Panc1 (cell line): ENCODE measurements around the gene SLITRK3.

ENCODE experiments used
- CTCF ChIP-seq: fragments of 450-650 bp; IDR thresholded peaks from 2 replicates; pipeline ENCODE4 v1.5.1; 2017; ENCODE audit warnings: mild to moderate bottlenecking
- POLR2AphosphoS5 ChIP-seq: IDR thresholded peaks from 2 replicates; pipeline ENCODE4 v1.6.1; 2012; ENCODE audit warnings: mild to moderate bottlenecking, low read depth, low read length, moderate library complexity
- SIN3A ChIP-seq: IDR thresholded peaks from 2 replicates; pipeline ENCODE4 v1.6.1; 2012; ENCODE audit warnings: low read depth, mild to moderate bottlenecking, low read length, moderate library complexity, borderline replicate concordance; ENCODE audit not compliant: insufficient read depth
- TF ChIP-seq, protein P1 (sequence below), 2 experiments: IDR thresholded peaks; 2 replicates each; pipeline ENCODE4 v1.6.1; 2011 to 2012; ENCODE audit warnings: low read depth in 2 of 2, control low read depth in 1 of 2, low read length in 1 of 2, mild to moderate bottlenecking in 1 of 2, moderate library complexity in 1 of 2; ENCODE audit not compliant: insufficient read depth in 1 of 2

DNA sequence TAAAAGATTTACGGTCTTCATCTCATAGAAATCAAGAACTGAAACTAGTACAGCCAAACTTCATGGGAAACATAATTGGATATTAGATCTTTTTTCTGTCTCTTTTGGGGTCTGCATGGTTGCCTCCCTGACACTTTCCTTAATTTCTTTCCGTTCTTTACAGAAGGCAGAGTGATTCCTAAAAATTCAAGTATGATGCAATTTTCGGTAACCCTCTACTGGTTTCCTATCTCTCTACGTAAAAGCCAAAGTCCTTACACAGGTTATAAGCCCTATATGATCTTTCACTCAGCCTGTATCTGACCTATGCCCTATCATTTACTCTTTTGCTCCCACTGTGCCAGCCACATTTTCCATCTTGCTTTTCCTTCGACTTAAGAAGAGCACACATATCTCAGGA, 6.8 kb upstream of the SLITRK3 start:
- TF ChIP-seq CTCF: no peak
- TF ChIP-seq, protein P1, sequence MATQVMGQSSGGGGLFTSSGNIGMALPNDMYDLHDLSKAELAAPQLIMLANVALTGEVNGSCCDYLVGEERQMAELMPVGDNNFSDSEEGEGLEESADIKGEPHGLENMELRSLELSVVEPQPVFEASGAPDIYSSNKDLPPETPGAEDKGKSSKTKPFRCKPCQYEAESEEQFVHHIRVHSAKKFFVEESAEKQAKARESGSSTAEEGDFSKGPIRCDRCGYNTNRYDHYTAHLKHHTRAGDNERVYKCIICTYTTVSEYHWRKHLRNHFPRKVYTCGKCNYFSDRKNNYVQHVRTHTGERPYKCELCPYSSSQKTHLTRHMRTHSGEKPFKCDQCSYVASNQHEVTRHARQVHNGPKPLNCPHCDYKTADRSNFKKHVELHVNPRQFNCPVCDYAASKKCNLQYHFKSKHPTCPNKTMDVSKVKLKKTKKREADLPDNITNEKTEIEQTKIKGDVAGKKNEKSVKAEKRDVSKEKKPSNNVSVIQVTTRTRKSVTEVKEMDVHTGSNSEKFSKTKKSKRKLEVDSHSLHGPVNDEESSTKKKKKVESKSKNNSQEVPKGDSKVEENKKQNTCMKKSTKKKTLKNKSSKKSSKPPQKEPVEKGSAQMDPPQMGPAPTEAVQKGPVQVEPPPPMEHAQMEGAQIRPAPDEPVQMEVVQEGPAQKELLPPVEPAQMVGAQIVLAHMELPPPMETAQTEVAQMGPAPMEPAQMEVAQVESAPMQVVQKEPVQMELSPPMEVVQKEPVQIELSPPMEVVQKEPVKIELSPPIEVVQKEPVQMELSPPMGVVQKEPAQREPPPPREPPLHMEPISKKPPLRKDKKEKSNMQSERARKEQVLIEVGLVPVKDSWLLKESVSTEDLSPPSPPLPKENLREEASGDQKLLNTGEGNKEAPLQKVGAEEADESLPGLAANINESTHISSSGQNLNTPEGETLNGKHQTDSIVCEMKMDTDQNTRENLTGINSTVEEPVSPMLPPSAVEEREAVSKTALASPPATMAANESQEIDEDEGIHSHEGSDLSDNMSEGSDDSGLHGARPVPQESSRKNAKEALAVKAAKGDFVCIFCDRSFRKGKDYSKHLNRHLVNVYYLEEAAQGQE (IDR thresholded peaks at IDR 0.05; ENCODE audit: insufficient read depth in 1 of 2, low read depth in 2 of 2, low read length in 1 of 2): no peak
- TF ChIP-seq POLR2AphosphoS5: no peak
- no peak for TF ChIP-seq SIN3A
